Uterus (tissue), 4 donors: ENCODE results near the gene EPB41L2. TPM values are rescaled to one million over a fixed set of nuclear protein-coding genes. Genes with fewer than 3 reads are reported as not detected.

Source experiments
- DNase-seq, 2 donors: peaks; one replicate each; pipeline ENCODE4 v3.0.0-alpha.2; 2019 to 2020
- H3K27ac ChIP-seq, 2 donors: fragments of 200-600 bp; sonication (generic); 1 replicate in 1 of 2; 2 replicates in 1 of 2; pipeline ENCODE4 v1.5.1; 2016 to 2018
- H3K27me3 ChIP-seq, 2 donors: fragments of 200-600 bp; sonication (generic); one replicate each; pipeline ENCODE4 v1.5.1; 2018 to 2019; ENCODE audit warnings: control low read depth in 1 of 2
- H3K36me3 ChIP-seq, 2 donors: fragments of 200-600 bp; sonication (generic); one replicate each; pipeline ENCODE4 v1.5.1; 2019; ENCODE audit warnings: control low read depth in 1 of 2
- H3K4me1 ChIP-seq, 2 donors: fragments of 200-600 bp; sonication (generic); one replicate each; pipeline ENCODE4 v1.5.1; 2018 to 2019; ENCODE audit warnings: control low read depth in 1 of 2
- H3K4me3 ChIP-seq, 2 donors: fragments of 200-600 bp; sonication (generic); 1 replicate in 1 of 2; 2 replicates in 1 of 2; pipeline ENCODE4 v1.5.1; 2018 to 2019; ENCODE audit warnings: mild to moderate bottlenecking in 1 of 2
- H3K9me3 ChIP-seq, 2 donors: fragments of 200-600 bp; sonication (generic); one replicate each; pipeline ENCODE4 v1.5.1; 2019; ENCODE audit warnings: control low read depth in 1 of 2
- CTCF ChIP-seq, 4 experiments: fragments of 200-600 bp in 2 of 4; fragments of 450-650 bp in 2 of 4; sonication (generic) in 2 of 4; IDR thresholded peaks; one replicate each; pipeline ENCODE4 v1.5.1; 2016 to 2019; ENCODE audit warnings: antibody characterized with exemption in 4 of 4, mild to moderate bottlenecking in 2 of 4, moderate library complexity in 1 of 4
- POLR2A ChIP-seq, 2 donors: fragments of 450-650 bp; IDR thresholded peaks; one replicate each; pipeline ENCODE4 v1.6.1; 2016; ENCODE audit warnings: antibody characterized with exemption in 2 of 2, mild to moderate bottlenecking in 1 of 2, moderate library complexity in 1 of 2
- intact Hi-C: fragments of 100-400 bp; cut with DNase I; formaldehyde crosslinking; loops from one replicate; pipeline ENCODE4 v1.15.1; 2023; ENCODE audit warnings: low total_unique reads
- total RNA-seq, 4 donors: library from RNA; depleted of rRNA in 3 of 4; stranded (reverse); fragments of >200 nt in 3 of 4; gene quantifications; one replicate each; pipeline versions ENCODE4 v1.1.0 to v1.2.4, GENCODE V29; 2014 to 2023
- donor health status: DM: yes; HTN: yes; CAD: no.

EPB41L2 gene
- total RNA-seq, 4 donors from 2014 or later, result 72.5 to 237 (median 148) TPM

- Histone ChIP-seq H3K9me3 (peaks cover 0 to 21% of the 10 kb centered on the region in 2 donors), H3K27me3 (no peaks in the 10 kb centered on the region), H3K27ac (no peak overlapping the region), H3K36me3 (no peaks in the 10 kb centered on the region), H3K4me3 (no peak overlapping the region), H3K4me1 (no peaks in the 10 kb centered on the region)
- no peak for DNase-seq
- intact Hi-C loops, result no loop called here
- TF ChIP-seq POLR2A (IDR thresholded peaks at IDR 0.05), result no peak
- no peak for TF ChIP-seq CTCF (IDR thresholded peaks at IDR 0.05)
Observed at GRCh38 chr6:131054392-131055250, 8.4 kb downstream of the EPB41L2 start.

- TF ChIP-seq CTCF (IDR thresholded peaks at IDR 0.05) (no peak), POLR2A (IDR thresholded peaks at IDR 0.05) (no peak)
- Histone ChIP-seq H3K27me3 (no peaks in the 10 kb centered on the region), H3K27ac (no peak overlapping the region), H3K4me1 (no peaks in the 10 kb centered on the region), H3K9me3 (peaks cover 0 to 21% of the 10 kb centered on the region in 2 donors), H3K4me3 (no peak overlapping the region), H3K36me3 (no peaks in the 10 kb centered on the region)
- DNase-seq, result no peak
- intact Hi-C loops, result no loop called here
Observed at GRCh38 chr6:131053546-131054240, 9.4 kb downstream of the EPB41L2 start.

- no peaks in the 10 kb centered on the region for H3K36me3 ChIP-seq
- H3K9me3 ChIP-seq, result peaks cover 0 to 21% of the 10 kb centered on the region in 2 donors
- no peak for TF ChIP-seq POLR2A (IDR thresholded peaks at IDR 0.05)
- TF ChIP-seq CTCF (IDR thresholded peaks at IDR 0.05), result no peak
- intact Hi-C loops, result no loop called here
- H3K27me3 ChIP-seq, result no peaks in the 10 kb centered on the region
- no peak for DNase-seq
- no peak overlapping the region for H3K4me3 ChIP-seq
- no peaks in the 10 kb centered on the region for H3K4me1 ChIP-seq
- no peak overlapping the region for H3K27ac ChIP-seq
Observed at GRCh38 chr6:131052181-131052580, 10.9 kb downstream of the EPB41L2 start.

- intact Hi-C loops, result no loop called here
- no peaks in the 10 kb centered on the region for H3K36me3 ChIP-seq
- no peak for DNase-seq
- no peak overlapping the region for H3K4me3 ChIP-seq
- H3K27ac ChIP-seq, result no peak overlapping the region
- no peaks in the 10 kb centered on the region for H3K27me3 ChIP-seq
- peaks cover 0 to 21% of the 10 kb centered on the region in 2 donors for H3K9me3 ChIP-seq
- no peaks in the 10 kb centered on the region for H3K4me1 ChIP-seq
- TF ChIP-seq POLR2A (IDR thresholded peaks at IDR 0.05), result no peak
- TF ChIP-seq CTCF (IDR thresholded peaks at IDR 0.05), result no peak
Observed at GRCh38 chr6:131051341-131051740, 11.7 kb downstream of the EPB41L2 start.

GRCh38 chr6:131049608-131050007 is 13.4 kb downstream of the EPB41L2 start:
- no peak for DNase-seq
- Histone ChIP-seq H3K36me3 (no peaks in the 10 kb centered on the region), H3K4me3 (no peak overlapping the region), H3K27me3 (no peaks in the 10 kb centered on the region), H3K9me3 (peaks cover 0 to 10% of the 10 kb centered on the region in 2 donors), H3K27ac (peak overlapping the region in 1 of 2 donors; percentile 22), H3K4me1 (no peaks in the 10 kb centered on the region)
- intact Hi-C loops, result no loop called here
- TF ChIP-seq CTCF (IDR thresholded peaks at IDR 0.05), result no peak
- TF ChIP-seq POLR2A (IDR thresholded peaks at IDR 0.05), result no peak
